ENCODE measurements around the gene DLG2. TPM values are rescaled to one million over a fixed set of nuclear protein-coding genes. Genes with fewer than 3 reads are reported as not detected.

The DLG2 gene
- total RNA-seq, 1 donor from 2014 or later = 6.7 TPM

- H3K27me3 Mint-ChIP-seq (ENCODE audit: low read depth) = peaks cover 3% of the 10 kb centered on the region
- H3K36me3 Mint-ChIP-seq = no peaks in the 10 kb centered on the region
- H3K4me3 Mint-ChIP-seq = no peak overlapping the region
- no peak overlapping the region for H3K27ac Mint-ChIP-seq
- TF ChIP-seq, protein P1, sequence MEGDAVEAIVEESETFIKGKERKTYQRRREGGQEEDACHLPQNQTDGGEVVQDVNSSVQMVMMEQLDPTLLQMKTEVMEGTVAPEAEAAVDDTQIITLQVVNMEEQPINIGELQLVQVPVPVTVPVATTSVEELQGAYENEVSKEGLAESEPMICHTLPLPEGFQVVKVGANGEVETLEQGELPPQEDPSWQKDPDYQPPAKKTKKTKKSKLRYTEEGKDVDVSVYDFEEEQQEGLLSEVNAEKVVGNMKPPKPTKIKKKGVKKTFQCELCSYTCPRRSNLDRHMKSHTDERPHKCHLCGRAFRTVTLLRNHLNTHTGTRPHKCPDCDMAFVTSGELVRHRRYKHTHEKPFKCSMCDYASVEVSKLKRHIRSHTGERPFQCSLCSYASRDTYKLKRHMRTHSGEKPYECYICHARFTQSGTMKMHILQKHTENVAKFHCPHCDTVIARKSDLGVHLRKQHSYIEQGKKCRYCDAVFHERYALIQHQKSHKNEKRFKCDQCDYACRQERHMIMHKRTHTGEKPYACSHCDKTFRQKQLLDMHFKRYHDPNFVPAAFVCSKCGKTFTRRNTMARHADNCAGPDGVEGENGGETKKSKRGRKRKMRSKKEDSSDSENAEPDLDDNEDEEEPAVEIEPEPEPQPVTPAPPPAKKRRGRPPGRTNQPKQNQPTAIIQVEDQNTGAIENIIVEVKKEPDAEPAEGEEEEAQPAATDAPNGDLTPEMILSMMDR (IDR thresholded peaks at IDR 0.05; ENCODE audit: unreplicated experiment) = no peak
- peaks cover 4% of the 10 kb centered on the region for H3K9me3 Mint-ChIP-seq
- no peaks in the 10 kb centered on the region for H3K4me1 Mint-ChIP-seq
- DNase-seq (ENCODE audit: low spot score in 2 of 2, unreplicated experiment in 2 of 2) = no peak
Measured at GRCh38 chr11:84345027-84345426, 1282.1 kb downstream of the DLG2 start.

DNA sequence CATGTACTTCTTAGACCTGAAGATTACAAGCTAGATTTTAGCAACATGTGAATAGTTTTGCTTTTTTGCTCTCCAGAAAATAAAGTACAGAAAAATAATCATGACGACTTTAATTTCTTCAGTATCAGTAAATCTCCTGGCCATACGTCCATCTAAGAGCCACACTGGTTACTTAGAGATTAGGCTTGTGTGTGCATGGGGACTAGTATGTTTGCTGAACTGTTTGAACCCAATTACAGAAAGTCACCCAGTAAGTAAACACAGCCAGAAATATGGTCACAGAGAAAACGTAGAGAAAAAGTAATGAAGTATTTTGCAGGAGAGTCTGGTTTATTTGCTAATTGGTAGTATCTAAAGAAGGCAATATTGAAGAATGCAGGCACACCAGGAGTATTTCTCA is 1287.3 kb downstream of the DLG2 start:
- TF ChIP-seq, protein P1 (IDR thresholded peaks at IDR 0.05; ENCODE audit: unreplicated experiment) = no peak
- no peaks in the 10 kb centered on the region for H3K4me1 Mint-ChIP-seq
- no peaks in the 10 kb centered on the region for H3K9me3 Mint-ChIP-seq
- peaks cover 3% of the 10 kb centered on the region for H3K27me3 Mint-ChIP-seq (ENCODE audit: low read depth)
- no peak for DNase-seq (ENCODE audit: low spot score in 2 of 2, unreplicated experiment in 2 of 2)
- no peaks in the 10 kb centered on the region for H3K36me3 Mint-ChIP-seq
- no peak overlapping the region for H3K27ac Mint-ChIP-seq
- H3K4me3 Mint-ChIP-seq = no peak overlapping the region

GRCh38 chr11:84333221-84333620 is 1293.9 kb downstream of the DLG2 start:
- Mint-ChIP-seq H3K4me3 (no peak overlapping the region), H3K27ac (no peak overlapping the region), H3K36me3 (no peaks in the 10 kb centered on the region), H3K27me3 (ENCODE audit: low read depth) (no peaks in the 10 kb centered on the region), H3K9me3 (peaks cover 10% of the 10 kb centered on the region), H3K4me1 (no peaks in the 10 kb centered on the region)
- TF ChIP-seq, protein P1 (IDR thresholded peaks at IDR 0.05; ENCODE audit: unreplicated experiment) = no peak
- no peak for DNase-seq (ENCODE audit: low spot score in 2 of 2, unreplicated experiment in 2 of 2)

DNA sequence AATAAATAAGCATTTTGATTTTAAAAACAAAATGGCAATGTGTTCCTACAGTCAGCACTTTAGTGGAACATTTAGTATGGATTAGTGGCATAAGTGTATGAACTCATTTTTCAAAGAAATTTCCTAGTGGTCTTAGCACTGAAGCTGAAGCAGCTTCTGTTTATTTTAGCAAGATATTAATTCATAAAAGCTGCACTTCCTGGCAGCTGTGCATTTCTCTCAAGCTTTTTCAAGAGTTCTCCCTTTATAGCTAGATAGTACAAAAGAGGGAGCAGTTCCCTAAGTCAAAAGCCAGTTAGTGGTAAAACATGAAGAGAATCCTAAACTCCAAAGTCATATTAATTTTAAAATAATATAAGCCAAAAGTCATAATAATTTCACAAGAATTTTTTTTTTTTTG is 1304.9 kb downstream of the DLG2 start:
- no peak for DNase-seq (ENCODE audit: low spot score in 2 of 2, unreplicated experiment in 2 of 2)
- Mint-ChIP-seq H3K4me1 (peaks cover under 1% of the 10 kb centered on the region), H3K4me3 (no peak overlapping the region)

DNA sequence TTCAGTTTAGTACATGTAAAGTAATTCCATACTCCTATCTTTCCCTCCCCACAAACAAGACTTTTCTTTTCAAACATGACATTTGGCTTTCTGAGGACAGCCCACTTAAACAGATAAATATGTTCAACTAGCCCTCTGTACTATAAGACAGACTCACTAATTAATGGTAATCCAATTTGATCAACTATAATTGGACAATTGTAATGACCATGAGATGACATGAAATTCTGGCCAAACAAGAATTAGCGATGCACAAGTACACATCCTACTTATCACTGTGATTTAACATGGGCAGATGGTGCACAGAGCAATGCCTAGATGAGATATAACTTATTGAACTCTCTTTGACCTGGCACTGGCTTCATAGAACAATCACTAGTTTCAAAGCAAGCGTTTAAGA is 1307.3 kb downstream of the DLG2 start:
- Mint-ChIP-seq H3K4me1 (peaks cover 4% of the 10 kb centered on the region), H3K36me3 (no peaks in the 10 kb centered on the region), H3K27ac (no peak overlapping the region), H3K4me3 (no peak overlapping the region), H3K27me3 (ENCODE audit: low read depth) (no peaks in the 10 kb centered on the region), H3K9me3 (peaks cover 9% of the 10 kb centered on the region)
- TF ChIP-seq, protein P1 (IDR thresholded peaks at IDR 0.05; ENCODE audit: unreplicated experiment) = no peak
- no peak for DNase-seq (ENCODE audit: low spot score in 2 of 2, unreplicated experiment in 2 of 2)

More for the DNA sequence above, 1304.9 kb downstream of the DLG2 start:
- Mint-ChIP-seq H3K36me3 (no peaks in the 10 kb centered on the region), H3K27me3 (ENCODE audit: low read depth) (no peaks in the 10 kb centered on the region), H3K27ac (no peak overlapping the region), H3K9me3 (peaks cover 9% of the 10 kb centered on the region)
- TF ChIP-seq, protein P1 (IDR thresholded peaks at IDR 0.05; ENCODE audit: unreplicated experiment) = no peak

Measured in mesothelial cell of epicardium (in vitro differentiated cells).